Upper lobe of right lung (tissue), 1 donor: ENCODE results near the gene CDA. TPM values are rescaled to one million over a fixed set of nuclear protein-coding genes. Genes with fewer than 3 reads are reported as not detected.

Experiments
- ATAC-seq: fragments of 200-7000 bp; cut with Tn5 transposase; one replicate; pipeline ENCODE4 v1.9.1; 2020; ENCODE audit warnings: mild to moderate bottlenecking, moderate library complexity
- DNase-seq: peaks from one replicate; pipeline ENCODE4 v3.0.0-alpha.2; 2020
- H3K27ac ChIP-seq: fragments of 200-600 bp; one replicate; pipeline ENCODE4 v1.8.0; 2022
- H3K27me3 ChIP-seq: fragments of 200-600 bp; one replicate; pipeline ENCODE4 v1.8.0; 2022; ENCODE audit warnings: mild to moderate bottlenecking
- H3K36me3 ChIP-seq: fragments of 200-600 bp; one replicate; pipeline ENCODE4 v1.8.0; 2022
- H3K4me1 ChIP-seq: fragments of 200-600 bp; one replicate; pipeline ENCODE4 v1.8.0; 2022
- H3K4me3 ChIP-seq: fragments of 200-600 bp; one replicate; pipeline ENCODE4 v1.8.0; 2022; ENCODE audit warnings: mild to moderate bottlenecking
- H3K9me3 ChIP-seq: fragments of 200-600 bp; one replicate; pipeline ENCODE4 v1.8.0; 2022
- intact Hi-C: fragments of 100-400 bp; cut with DNase I; formaldehyde crosslinking; loops from one replicate; pipeline ENCODE4 v1.11.0; 2022
- total RNA-seq: library from RNA; stranded (reverse); fragmentation: NEBNext Ultra II Directional; extraction: Animal tissue kit (Norgen Biotek cat#: 25700); gene quantifications from one replicate; pipeline ENCODE4 v1.2.1, GENCODE V29; 2021
- TF ChIP-seq, protein P1 (sequence below): fragments of 200-600 bp; IDR thresholded peaks from one replicate; pipeline ENCODE4 v1.8.0; 2022; ENCODE audit warnings: antibody characterized with exemption
- donor health status: DM: no; HTN: yes; CAD: no; lungs with severe emphysema.

The CDA gene
- total RNA-seq, 1 donor from 2014 or later = 8.8 TPM

DNA sequence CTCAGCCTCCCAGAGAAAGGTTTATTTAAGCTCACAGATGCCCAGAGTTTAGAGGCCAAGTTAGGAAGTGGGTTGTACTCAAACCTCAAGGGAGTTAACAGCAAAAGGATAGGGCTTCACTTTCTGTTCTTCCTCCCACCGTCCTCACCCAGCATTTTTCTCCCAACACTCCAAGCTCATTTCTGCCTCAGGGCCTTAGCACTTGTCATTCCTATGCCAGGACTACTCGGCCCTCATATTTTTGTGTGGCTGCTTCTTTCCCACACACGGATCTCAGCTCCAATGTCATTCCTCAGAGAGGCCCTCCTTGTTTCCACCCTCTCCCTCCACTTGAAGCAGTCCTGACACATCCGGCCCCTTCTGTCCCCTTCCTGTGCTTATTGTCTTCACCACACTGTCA is 23.7 kb upstream of the CDA start:
- intact Hi-C loops = no loop called here
- H3K9me3 ChIP-seq = no peaks in the 10 kb centered on the region
- TF ChIP-seq, protein P1, sequence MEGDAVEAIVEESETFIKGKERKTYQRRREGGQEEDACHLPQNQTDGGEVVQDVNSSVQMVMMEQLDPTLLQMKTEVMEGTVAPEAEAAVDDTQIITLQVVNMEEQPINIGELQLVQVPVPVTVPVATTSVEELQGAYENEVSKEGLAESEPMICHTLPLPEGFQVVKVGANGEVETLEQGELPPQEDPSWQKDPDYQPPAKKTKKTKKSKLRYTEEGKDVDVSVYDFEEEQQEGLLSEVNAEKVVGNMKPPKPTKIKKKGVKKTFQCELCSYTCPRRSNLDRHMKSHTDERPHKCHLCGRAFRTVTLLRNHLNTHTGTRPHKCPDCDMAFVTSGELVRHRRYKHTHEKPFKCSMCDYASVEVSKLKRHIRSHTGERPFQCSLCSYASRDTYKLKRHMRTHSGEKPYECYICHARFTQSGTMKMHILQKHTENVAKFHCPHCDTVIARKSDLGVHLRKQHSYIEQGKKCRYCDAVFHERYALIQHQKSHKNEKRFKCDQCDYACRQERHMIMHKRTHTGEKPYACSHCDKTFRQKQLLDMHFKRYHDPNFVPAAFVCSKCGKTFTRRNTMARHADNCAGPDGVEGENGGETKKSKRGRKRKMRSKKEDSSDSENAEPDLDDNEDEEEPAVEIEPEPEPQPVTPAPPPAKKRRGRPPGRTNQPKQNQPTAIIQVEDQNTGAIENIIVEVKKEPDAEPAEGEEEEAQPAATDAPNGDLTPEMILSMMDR = no peak

DNA sequence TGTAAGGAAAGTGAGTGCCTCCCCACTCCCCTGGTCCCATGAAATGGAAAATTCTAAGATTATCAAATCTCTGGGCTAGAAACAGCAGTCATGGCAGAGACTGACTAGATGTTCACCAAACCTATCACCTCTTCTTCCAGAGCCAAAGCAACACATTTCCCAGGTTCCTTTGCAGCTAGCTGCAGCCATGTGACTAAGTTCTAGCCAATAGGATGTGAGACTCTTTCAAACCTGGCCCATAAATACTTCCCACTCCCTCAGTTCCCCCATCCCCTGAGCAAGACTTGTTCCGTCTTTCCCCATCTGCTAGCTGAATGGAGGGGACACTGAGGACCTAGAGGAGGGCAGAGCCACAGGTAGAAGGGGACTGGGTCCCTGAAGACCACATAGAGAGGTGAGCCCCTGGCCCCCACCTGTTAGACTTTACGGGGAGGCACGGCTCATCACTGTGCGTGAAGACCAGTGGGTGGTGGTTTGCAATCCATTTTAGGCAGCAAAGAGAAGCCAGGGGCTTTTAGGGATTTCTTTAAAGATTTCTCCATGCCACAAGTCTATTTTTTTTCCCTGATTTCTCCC is 19.3 kb upstream of the CDA start:
- TF ChIP-seq, protein P1 = no peak
- Histone ChIP-seq H3K4me1 (no peaks in the 10 kb centered on the region), H3K9me3 (no peaks in the 10 kb centered on the region), H3K36me3 (no peaks in the 10 kb centered on the region), H3K27me3 (peaks cover 17% of the 10 kb centered on the region), H3K4me3 (no peak overlapping the region), H3K27ac (no peak overlapping the region)
- ATAC-seq (no peak), DNase-seq (no peak)
- intact Hi-C loops = no loop called here

More for the DNA sequence above, 23.7 kb upstream of the CDA start:
- Histone ChIP-seq H3K36me3 (no peaks in the 10 kb centered on the region), H3K27me3 (peaks cover 7% of the 10 kb centered on the region), H3K4me1 (no peaks in the 10 kb centered on the region), H3K4me3 (no peak overlapping the region), H3K27ac (no peak overlapping the region)
- DNase-seq (no peak), ATAC-seq (no peak)

DNA sequence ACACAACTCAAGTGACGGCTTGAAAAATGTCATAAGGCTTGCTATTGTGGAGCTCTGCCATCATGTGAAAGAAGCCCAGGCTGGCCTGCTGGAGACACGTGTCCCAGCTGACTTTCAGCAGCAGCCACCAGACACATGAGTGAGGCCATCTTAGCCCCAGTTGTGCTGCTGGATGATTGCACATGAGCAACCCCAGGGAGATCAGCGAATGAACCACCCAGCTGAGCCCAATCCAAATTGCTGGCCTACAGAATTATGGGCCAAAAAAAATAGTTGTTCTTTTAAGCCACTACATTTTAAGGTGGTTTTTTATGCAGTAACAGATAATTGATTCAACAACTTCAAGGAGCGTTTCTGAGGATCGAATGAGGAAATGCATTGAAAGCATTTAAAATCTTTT is 17.5 kb upstream of the CDA start:
- H3K27me3 ChIP-seq = peaks cover 17% of the 10 kb centered on the region
- TF ChIP-seq, protein P1 = no peak
- no peak overlapping the region for H3K27ac ChIP-seq
- H3K9me3 ChIP-seq = no peaks in the 10 kb centered on the region
- no peaks in the 10 kb centered on the region for H3K4me1 ChIP-seq
- intact Hi-C loops = no loop called here
- no peak for DNase-seq
- no peaks in the 10 kb centered on the region for H3K36me3 ChIP-seq
- no peak for ATAC-seq
- H3K4me3 ChIP-seq = no peak overlapping the region

DNA sequence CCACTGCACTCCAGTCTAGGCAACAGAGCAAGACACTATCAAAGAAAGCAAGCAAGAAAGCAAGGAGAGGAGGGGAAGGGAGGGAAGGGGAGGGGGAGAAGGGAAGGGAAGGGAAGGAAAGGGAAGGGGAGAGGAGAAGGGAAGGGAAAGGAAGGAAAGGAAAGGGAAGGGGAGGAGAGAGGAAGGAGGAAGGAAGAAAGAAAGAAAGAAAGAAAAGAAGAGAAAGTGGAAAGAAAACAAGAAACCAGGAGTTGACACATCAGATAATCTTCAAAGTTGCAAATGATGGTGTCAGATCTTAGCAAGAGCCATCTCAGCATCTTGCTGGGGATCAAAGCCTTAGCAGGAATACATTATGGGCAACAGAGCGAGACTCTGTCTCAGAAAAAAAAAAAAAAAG is 14.9 kb upstream of the CDA start:
- intact Hi-C loops = no loop called here
- ATAC-seq (no peak), DNase-seq (no peak)
- Histone ChIP-seq H3K27ac (no peak overlapping the region), H3K4me3 (no peak overlapping the region), H3K27me3 (peaks cover 17% of the 10 kb centered on the region), H3K36me3 (no peaks in the 10 kb centered on the region), H3K9me3 (no peaks in the 10 kb centered on the region), H3K4me1 (no peaks in the 10 kb centered on the region)
- TF ChIP-seq, protein P1 = no peak

DNA sequence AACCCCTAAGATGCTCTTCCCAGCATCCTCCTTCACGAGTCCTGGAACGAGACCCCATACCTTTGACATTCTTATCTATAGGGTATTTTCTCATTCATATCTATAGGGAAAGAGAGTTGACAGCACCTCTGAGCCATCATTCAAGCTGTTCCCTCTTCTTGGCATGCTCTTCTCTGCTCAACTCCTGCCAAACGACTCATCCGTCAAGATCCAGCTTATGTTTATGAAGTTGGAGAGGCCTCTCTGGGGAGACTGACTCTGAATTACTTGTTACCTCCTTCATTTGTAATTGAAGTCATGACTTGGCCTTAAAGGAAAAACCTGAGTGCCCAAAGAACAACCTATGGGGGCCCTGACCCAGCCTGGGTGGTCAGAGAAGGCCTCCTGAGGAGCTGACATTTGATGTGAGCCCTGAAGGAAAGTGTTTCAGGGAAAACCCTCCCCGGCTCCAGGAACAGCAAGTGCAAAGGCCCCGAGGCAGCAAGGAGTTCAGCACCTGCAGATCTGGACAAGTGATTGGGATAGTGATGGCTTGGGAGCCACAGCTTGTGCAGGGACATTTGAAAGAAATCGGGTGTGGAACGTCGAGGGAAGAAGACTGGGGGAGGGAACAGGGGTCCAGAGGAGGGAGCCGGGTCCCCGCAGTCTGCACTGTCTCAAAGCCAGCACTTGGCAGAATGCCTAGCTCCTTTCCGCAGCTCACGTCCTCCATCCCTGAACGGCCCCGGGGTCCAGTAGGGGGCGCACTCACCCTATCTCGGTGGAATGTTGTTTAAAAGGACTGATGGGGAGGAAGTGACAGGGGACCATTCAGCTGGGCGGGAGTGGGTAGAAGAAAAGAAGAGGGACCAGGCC is 14.0 kb upstream of the CDA start:
- intact Hi-C loops = no loop called here
- TF ChIP-seq, protein P1 = peak; percentile 68
- Histone ChIP-seq H3K27ac (no peak overlapping the region), H3K9me3 (no peaks in the 10 kb centered on the region), H3K4me3 (no peak overlapping the region), H3K36me3 (no peaks in the 10 kb centered on the region), H3K4me1 (no peaks in the 10 kb centered on the region), H3K27me3 (peaks cover 10% of the 10 kb centered on the region)
- ATAC-seq (peak; percentile 98), DNase-seq (peak; percentile 89)
